ENCODE results near the gene POLR3E.

POLR3E gene

GRCh38 chr16:22291860-22292318, 5.3 kb upstream of the POLR3E start:
- ATAC-seq = no peak
- no peak for TF ChIP-seq ZNF8 (CRISPR knock-in tag; IDR thresholded peaks at IDR 0.05)
- TF ChIP-seq, protein P1, sequence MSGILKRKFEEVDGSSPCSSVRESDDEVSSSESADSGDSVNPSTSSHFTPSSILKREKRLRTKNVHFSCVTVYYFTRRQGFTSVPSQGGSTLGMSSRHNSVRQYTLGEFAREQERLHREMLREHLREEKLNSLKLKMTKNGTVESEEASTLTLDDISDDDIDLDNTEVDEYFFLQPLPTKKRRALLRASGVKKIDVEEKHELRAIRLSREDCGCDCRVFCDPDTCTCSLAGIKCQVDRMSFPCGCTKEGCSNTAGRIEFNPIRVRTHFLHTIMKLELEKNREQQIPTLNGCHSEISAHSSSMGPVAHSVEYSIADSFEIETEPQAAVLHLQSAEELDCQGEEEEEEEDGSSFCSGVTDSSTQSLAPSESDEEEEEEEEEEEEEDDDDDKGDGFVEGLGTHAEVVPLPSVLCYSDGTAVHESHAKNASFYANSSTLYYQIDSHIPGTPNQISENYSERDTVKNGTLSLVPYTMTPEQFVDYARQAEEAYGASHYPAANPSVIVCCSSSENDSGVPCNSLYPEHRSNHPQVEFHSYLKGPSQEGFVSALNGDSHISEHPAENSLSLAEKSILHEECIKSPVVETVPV (CRISPR knock-in tag; IDR thresholded peaks at IDR 0.05) = no peak
- TF ChIP-seq TSHZ2 (CRISPR knock-in tag; IDR thresholded peaks at IDR 0.05) = no peak
- no peak for TF ChIP-seq ZNF70 (CRISPR knock-in tag; IDR thresholded peaks at IDR 0.05)
- no peak for TF ChIP-seq SNAI2 (CRISPR knock-in tag; IDR thresholded peaks at IDR 0.05)
- no peak for TF ChIP-seq ISL1 (CRISPR knock-in tag; IDR thresholded peaks at IDR 0.05)
- no peak for TF ChIP-seq ZFP3 (CRISPR knock-in tag; IDR thresholded peaks at IDR 0.05)
- no peak for TF ChIP-seq ZNF565 (CRISPR knock-in tag; conservative IDR thresholded peaks at IDR 0.05; ENCODE audit: low read depth)
- no peak for TF ChIP-seq GLIS3 (CRISPR knock-in tag; IDR thresholded peaks at IDR 0.05)
- TF ChIP-seq RARB (CRISPR knock-in tag; IDR thresholded peaks at IDR 0.05) = no peak
- no peak for TF ChIP-seq CSDC2 (CRISPR knock-in tag; IDR thresholded peaks at IDR 0.05)
- no peak for TF ChIP-seq ESRRG (CRISPR knock-in tag; IDR thresholded peaks at IDR 0.05)

DNA sequence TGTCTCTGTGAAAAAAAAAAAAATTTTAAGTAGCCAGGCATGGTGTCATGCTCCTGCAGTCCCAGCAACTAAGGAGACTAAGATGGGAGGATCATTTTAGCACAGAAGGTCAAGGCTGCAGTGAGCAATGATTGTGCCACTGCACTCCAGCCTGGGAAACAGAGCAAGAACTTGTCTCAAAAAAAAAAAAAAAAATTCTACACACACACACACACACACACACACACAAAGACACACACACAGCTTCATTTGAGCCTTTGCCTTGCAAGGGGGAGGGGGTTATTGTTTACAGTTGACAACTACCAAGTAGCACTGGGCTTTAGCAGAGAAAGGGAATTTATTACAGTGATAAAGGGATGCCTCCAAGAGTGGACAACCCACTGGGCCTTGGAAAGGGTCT, 4.9 kb upstream of the POLR3E start:
- ATAC-seq = no peak
- TF ChIP-seq ZFP30 (CRISPR knock-in tag; IDR thresholded peaks at IDR 0.05) = no peak
- TF ChIP-seq RARB (CRISPR knock-in tag; IDR thresholded peaks at IDR 0.05) = no peak
- no peak for TF ChIP-seq BACH2 (CRISPR knock-in tag; IDR thresholded peaks at IDR 0.05; ENCODE audit: borderline replicate concordance)
- TF ChIP-seq PPARA (CRISPR knock-in tag; IDR thresholded peaks at IDR 0.05; ENCODE audit: borderline replicate concordance) = no peak
- TF ChIP-seq ARNTL (CRISPR knock-in tag; IDR thresholded peaks at IDR 0.05; ENCODE audit: borderline replicate concordance, low read depth) = no peak
- TF ChIP-seq OSR1 (CRISPR knock-in tag; IDR thresholded peaks at IDR 0.05) = no peak
- TF ChIP-seq TSHZ2 (CRISPR knock-in tag; IDR thresholded peaks at IDR 0.05) = no peak
- no peak for TF ChIP-seq ZC3H10 (CRISPR knock-in tag; IDR thresholded peaks at IDR 0.05)
- TF ChIP-seq ESRRG (CRISPR knock-in tag; IDR thresholded peaks at IDR 0.05) = no peak
- TF ChIP-seq, protein P2, sequence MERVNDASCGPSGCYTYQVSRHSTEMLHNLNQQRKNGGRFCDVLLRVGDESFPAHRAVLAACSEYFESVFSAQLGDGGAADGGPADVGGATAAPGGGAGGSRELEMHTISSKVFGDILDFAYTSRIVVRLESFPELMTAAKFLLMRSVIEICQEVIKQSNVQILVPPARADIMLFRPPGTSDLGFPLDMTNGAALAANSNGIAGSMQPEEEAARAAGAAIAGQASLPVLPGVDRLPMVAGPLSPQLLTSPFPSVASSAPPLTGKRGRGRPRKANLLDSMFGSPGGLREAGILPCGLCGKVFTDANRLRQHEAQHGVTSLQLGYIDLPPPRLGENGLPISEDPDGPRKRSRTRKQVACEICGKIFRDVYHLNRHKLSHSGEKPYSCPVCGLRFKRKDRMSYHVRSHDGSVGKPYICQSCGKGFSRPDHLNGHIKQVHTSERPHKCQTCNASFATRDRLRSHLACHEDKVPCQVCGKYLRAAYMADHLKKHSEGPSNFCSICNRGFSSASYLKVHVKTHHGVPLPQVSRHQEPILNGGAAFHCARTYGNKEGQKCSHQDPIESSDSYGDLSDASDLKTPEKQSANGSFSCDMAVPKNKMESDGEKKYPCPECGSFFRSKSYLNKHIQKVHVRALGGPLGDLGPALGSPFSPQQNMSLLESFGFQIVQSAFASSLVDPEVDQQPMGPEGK (CRISPR knock-in tag; IDR thresholded peaks at IDR 0.05; ENCODE audit: borderline replicate concordance) = no peak
- no peak for TF ChIP-seq ISL1 (CRISPR knock-in tag; IDR thresholded peaks at IDR 0.05)
- TF ChIP-seq CSDC2 (CRISPR knock-in tag; IDR thresholded peaks at IDR 0.05) = no peak
- no peak for TF ChIP-seq SNAI2 (CRISPR knock-in tag; IDR thresholded peaks at IDR 0.05)
- no peak for TF ChIP-seq GLIS3 (CRISPR knock-in tag; IDR thresholded peaks at IDR 0.05)
- no peak for TF ChIP-seq ZNF8 (CRISPR knock-in tag; IDR thresholded peaks at IDR 0.05)
- TF ChIP-seq TOX (CRISPR knock-in tag; IDR thresholded peaks at IDR 0.05; ENCODE audit: borderline replicate concordance) = no peak

GRCh38 chr16:22293137-22294106, 3.8 kb upstream of the POLR3E start:
- no peak for ATAC-seq
- TF ChIP-seq, protein P1 (CRISPR knock-in tag; IDR thresholded peaks at IDR 0.05) = no peak
- TF ChIP-seq ZNF70 (CRISPR knock-in tag; IDR thresholded peaks at IDR 0.05) (no peak), POU6F1 (CRISPR knock-in tag; IDR thresholded peaks at IDR 0.05; ENCODE audit: borderline replicate concordance, low read depth) (no peak), TCF4 (CRISPR knock-in tag; IDR thresholded peaks at IDR 0.05; ENCODE audit: borderline replicate concordance) (no peak), ZNF565 (CRISPR knock-in tag; conservative IDR thresholded peaks at IDR 0.05; ENCODE audit: low read depth) (no peak), ZC3H10 (CRISPR knock-in tag; IDR thresholded peaks at IDR 0.05) (no peak), CREB5 (CRISPR knock-in tag; IDR thresholded peaks at IDR 0.05; ENCODE audit: low read depth) (no peak), ZFP3 (CRISPR knock-in tag; IDR thresholded peaks at IDR 0.05) (no peak)
